LoVo (cell line): ENCODE data around the gene SLC29A3.

Experiments
- DNase-seq: peaks from one replicate; pipeline ENCODE4 v3.0.0-alpha.2; 2016; ENCODE audit warnings: low spot score

SLC29A3 gene

GRCh38 chr10:71392791-71393781 is 74.0 kb downstream of the SLC29A3 start:
- DNase-seq = no peak

GRCh38 chr10:71393841-71394475 is 74.9 kb downstream of the SLC29A3 start:
- no peak for DNase-seq

DNA sequence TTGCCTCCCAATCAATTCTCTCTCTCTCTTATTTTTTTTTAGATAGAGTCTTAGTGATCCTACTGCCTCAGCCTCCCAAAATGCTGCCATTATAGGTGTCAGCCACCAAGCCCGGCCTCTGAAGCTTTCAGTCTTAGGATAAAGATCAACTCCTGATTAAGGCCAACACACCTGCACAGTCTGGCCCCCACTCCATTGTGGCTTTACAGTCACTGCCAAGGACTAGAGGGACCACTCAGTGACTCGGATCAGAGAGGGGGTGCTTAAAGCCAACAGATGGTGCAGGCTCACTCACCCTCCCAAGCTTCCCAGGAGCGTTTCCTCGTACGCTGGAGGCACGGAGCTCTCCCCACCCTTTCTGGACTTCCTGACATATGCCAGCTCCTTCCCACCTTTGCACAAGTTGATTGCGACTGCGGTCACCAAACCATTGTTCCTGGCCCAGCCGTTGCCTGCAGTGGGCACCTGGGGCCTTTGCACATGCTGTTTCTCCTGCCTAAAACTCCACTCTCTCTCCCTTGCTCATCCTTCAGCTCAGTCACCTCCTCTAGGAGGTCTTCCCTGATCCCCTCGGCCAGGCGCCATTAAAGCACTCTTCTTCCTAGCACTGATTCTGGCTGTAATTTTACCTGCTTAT is 76.0 kb downstream of the SLC29A3 start:
- no peak for DNase-seq

GRCh38 chr10:71395621-71396020 is 76.6 kb downstream of the SLC29A3 start:
- DNase-seq = no peak

- DNase-seq = no peak
Observed at GRCh38 chr10:71396084-71396710, 77.1 kb downstream of the SLC29A3 start.

GRCh38 chr10:71396711-71397295 is 77.7 kb downstream of the SLC29A3 start, which contains the start of gene CDH23:
CDH23 (plus strand) TSS chr10:71396920; CDS start chr10:71439832, 42,912 bp downstream.
- no peak for DNase-seq

DNA sequence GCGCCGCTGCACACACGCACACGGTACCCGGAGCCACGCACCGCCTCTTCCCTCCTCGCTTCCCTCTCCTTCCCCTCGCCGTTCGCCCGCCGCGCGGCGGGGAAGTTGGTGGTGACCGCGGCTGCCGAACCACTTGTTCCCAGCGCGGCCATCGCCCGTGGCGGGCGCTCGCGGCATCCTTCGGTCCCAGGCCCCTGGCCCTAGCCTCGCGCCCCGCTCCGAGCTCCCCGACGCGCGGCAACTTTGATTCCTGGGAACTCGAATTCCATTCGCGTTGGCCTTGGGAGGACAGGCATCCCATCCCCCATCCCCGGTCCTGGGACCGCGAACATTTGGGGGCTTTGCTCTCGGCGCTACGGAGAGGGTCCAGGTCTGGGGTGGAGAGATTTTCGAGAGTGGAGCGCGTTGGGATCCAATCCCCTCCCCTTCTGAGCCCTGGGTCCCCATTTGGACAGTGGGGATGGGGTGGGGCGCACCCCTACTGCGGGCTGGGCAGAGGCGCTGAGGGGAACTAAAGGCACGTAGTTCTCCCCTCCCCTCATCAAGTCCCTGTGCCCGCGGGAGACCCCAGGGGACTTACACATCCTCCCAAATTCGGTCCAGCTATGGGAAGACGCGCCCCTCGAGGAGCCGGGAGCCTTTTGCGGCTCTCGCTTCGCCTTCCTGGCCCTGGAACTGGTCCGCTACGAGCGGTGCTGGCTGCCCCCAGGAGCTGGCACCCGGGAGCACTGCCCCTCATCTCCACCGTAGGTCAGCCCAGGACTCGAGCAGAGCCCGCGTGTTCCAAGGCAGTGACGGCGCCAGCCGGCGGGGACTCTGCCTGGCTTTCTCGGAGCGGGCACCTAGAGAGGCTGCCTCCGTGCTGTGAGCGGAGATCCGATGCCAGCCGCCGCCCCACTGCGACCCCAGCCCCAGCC is 78.5 kb downstream of the SLC29A3 start:
- DNase-seq = no peak

- DNase-seq = no peak
Observed at GRCh38 chr10:71398976-71399375, 79.9 kb downstream of the SLC29A3 start.

- DNase-seq = no peak
Observed at GRCh38 chr10:71399946-71400345, 80.9 kb downstream of the SLC29A3 start.

GRCh38 chr10:71401056-71401455 is 82.0 kb downstream of the SLC29A3 start:
- DNase-seq = no peak

GRCh38 chr10:71402005-71402404 is 82.9 kb downstream of the SLC29A3 start:
- DNase-seq = no peak

DNA sequence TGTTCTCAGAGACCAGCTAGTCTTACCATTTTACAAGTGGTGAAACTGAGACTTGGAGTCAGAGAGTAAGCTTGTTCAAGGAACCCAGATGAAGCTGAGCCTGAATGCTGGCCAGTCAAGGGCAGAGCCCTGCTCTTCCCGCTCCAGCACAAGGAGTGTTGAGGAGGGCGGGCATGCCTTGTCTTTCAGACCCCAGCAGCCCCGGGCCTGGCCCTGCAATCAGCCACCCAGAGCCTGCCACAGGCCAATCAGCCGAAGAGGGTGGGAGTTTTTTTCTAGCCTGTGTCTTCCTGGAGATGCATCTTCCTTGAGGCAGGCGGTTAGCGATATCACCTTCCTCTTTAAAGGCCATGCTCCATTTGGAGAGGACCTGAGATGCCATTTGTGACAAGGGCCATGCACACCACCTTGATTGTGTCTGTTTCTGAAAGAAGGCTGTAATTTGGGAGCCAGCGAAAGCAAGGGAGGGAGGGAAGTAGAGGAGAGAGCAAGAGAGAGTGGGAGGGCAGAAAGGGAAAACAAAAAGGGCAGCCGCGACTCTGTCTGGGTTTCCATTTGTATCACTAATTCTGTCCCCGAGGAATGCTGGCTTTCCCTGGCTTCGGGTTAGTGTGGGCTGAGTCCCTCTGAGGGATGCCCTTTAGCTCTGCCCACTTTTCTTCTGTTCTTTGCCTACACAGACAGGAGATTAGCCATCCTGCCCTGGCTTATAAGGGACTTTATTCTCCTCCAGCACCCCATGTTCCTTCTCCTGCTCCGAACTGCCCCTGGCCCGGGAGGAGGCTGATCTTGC is 85.6 kb downstream of the SLC29A3 start:
- no peak for DNase-seq

GRCh38 chr10:71406878-71407277 is 87.8 kb downstream of the SLC29A3 start:
- DNase-seq = no peak

DNA sequence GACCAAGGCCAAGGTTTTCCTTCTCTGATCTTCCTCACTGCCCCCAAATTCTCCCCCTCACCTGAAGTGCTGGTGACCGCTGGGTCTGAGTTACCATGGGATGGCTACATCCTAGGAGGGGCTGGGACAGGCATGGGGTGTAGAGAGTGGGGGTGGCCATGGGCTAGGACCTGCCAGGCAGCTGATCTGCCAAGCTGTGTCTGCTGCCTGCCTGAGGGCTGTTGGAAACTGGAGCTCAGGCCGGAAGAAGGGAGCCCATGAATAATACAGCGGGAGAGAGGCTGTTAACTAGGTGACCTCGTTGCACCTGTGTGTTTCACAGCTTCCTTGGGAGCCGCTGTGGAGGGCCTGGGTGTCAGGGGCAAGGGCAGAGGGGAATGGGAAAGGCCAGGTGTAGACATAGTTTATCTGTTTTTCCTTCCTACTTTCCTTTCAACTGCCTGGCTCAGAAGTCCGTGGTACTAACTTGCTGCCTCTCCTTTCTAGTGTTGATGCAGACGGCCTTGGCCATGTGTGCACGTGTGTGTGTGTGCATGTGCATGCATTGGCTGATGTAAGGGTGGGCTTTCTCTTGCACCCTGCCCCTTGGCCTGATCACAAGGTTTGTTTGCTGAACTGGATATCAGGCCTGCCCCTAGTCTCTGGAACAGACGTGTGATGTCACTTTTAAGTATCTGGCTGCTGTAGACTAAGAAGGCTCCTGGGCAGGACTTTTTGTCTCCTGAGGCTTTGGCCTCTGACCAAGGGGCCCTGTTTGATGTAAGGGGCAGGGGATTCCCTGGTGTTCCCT is 89.6 kb downstream of the SLC29A3 start:
- DNase-seq = no peak

DNA sequence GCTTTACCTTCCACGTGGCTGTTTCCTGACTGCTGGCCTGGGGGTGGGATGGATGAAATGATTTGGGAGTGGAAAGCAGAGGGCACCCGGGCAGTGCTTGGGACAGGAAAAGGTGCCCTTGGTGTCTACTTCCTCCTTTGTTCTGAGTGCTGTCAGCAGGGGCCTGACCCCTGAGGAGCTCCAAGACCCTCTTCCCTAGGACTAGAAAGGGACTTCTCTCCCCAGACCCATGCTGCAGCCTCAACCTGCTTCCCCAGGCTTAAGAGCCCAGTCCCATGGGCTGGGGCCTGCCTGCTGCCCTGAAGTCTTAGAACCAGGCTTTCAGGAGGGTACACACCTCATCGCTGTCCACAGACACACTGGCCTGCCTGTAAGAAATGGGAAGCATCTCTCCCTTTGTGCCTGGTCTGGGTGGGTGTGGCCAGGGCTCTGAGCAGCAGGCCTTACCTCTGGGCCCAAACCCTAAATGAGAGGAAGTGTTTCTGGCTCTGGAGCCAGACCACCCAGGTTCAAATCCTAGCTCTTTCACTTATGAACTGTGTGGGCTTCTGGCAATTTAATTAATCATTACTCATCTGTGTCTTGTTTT is 90.6 kb downstream of the SLC29A3 start:
- DNase-seq = no peak
